ENCODE results near the gene HELZ. TPM values are rescaled to one million over a fixed set of nuclear protein-coding genes. Genes with fewer than 3 reads are reported as not detected.

HELZ gene
- total RNA-seq, 2 donors from 2014 or later = 38.7 to 99.4 TPM

GRCh38 chr17:67221062-67221998 lies 23.7 kb downstream of the HELZ start:
- TF ChIP-seq POLR2AphosphoS5 (IDR thresholded peaks at IDR 0.05) = no peak
- peak in 3 of 4 experiments; percentile 16 to 51 (median 43) for TF ChIP-seq CTCF (IDR thresholded peaks at IDR 0.05)
- TF ChIP-seq POLR2A (IDR thresholded peaks at IDR 0.05) = no peak
- Histone ChIP-seq H3K36me3 (no peaks in the 10 kb centered on the region), H3K27ac (no peak overlapping the region), H3K4me1 (replicated peaks) (no peaks in the 10 kb centered on the region), H3K27me3 (replicated peaks; ENCODE audit: insufficient read depth) (no peaks in the 10 kb centered on the region), H3K9me3 (no peaks in the 10 kb centered on the region), H3K4me3 (no peak overlapping the region)
- peak; percentile 22 for DNase-seq (ENCODE audit: low spot score)
- WGBS = 80% methylated on average over 5 of the region's 5 CpGs
- intact Hi-C loops (cut with DNase I) = no loop called here

GRCh38 chr17:67218385-67218950 lies 26.5 kb downstream of the HELZ start:
- H3K9me3 ChIP-seq = no peaks in the 10 kb centered on the region
- DNase-seq (ENCODE audit: low spot score) = no peak
- TF ChIP-seq POLR2AphosphoS5 (IDR thresholded peaks at IDR 0.05) (no peak), CTCF (IDR thresholded peaks at IDR 0.05) (no peak), POLR2A (IDR thresholded peaks at IDR 0.05) (no peak)
- WGBS = 98% methylated on average over 4 of the region's 4 CpGs
- H3K4me1 ChIP-seq (replicated peaks) = no peaks in the 10 kb centered on the region
- H3K4me3 ChIP-seq = no peak overlapping the region
- H3K36me3 ChIP-seq = no peaks in the 10 kb centered on the region
- H3K27ac ChIP-seq = no peak overlapping the region
- no peaks in the 10 kb centered on the region for H3K27me3 ChIP-seq (replicated peaks; ENCODE audit: insufficient read depth)
- intact Hi-C loops (cut with DNase I) = no loop called here

GRCh38 chr17:67217446-67217845 lies 27.6 kb downstream of the HELZ start:
- Histone ChIP-seq H3K9me3 (no peaks in the 10 kb centered on the region), H3K36me3 (no peaks in the 10 kb centered on the region), H3K27me3 (replicated peaks; ENCODE audit: insufficient read depth) (no peaks in the 10 kb centered on the region), H3K27ac (no peak overlapping the region), H3K4me3 (no peak overlapping the region), H3K4me1 (replicated peaks) (no peaks in the 10 kb centered on the region)
- DNase-seq (ENCODE audit: low spot score) = no peak
- TF ChIP-seq POLR2AphosphoS5 (IDR thresholded peaks at IDR 0.05) (no peak), CTCF (IDR thresholded peaks at IDR 0.05) (no peak), POLR2A (IDR thresholded peaks at IDR 0.05) (no peak)
- intact Hi-C loops (cut with DNase I) = no loop called here
- 93% methylated on average over 4 of the region's 4 CpGs for WGBS

GRCh38 chr17:67216578-67217320 lies 28.2 kb downstream of the HELZ start:
- Histone ChIP-seq H3K27me3 (replicated peaks; ENCODE audit: insufficient read depth) (no peaks in the 10 kb centered on the region), H3K9me3 (no peaks in the 10 kb centered on the region), H3K4me1 (replicated peaks) (no peaks in the 10 kb centered on the region), H3K4me3 (no peak overlapping the region), H3K36me3 (no peaks in the 10 kb centered on the region), H3K27ac (no peak overlapping the region)
- 86% methylated on average over 10 of the region's 10 CpGs for WGBS
- TF ChIP-seq CTCF (IDR thresholded peaks at IDR 0.05) = no peak
- TF ChIP-seq POLR2AphosphoS5 (IDR thresholded peaks at IDR 0.05) = no peak
- TF ChIP-seq POLR2A (IDR thresholded peaks at IDR 0.05) = no peak
- no peak for DNase-seq (ENCODE audit: low spot score)
- intact Hi-C loops (cut with DNase I) = no loop called here

All from prostate gland (tissue), 2 donors.